ENCODE measurements around the gene NSDHL. TPM values are rescaled to one million over a fixed set of nuclear protein-coding genes. Genes with fewer than 3 reads are reported as not detected.

Gene NSDHL
- total and polyA plus RNA-seq, 2 of the 4 experiments (the other 2 are of a cell fraction): 22.8 to 26.0 TPM

DNA sequence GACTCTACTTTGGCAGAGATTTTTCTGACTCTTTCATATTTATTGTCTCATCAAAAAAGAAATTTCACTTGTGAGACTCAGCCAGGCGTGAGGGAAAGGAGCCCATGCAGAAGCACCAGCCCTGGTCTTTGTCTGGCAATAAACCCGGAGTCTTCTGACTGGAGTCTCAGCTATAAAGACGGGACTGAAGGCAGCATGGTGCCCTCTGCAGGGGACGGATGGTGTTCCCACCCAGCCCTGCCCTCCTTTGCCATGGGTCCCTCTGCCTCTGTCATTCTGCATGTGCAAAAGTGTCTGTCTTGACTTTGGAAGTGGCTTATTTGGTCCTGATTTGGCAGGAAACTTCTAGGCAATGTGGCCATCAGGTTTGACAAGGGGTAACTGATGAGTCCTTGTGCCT, 81.2 kb downstream of the NSDHL start:
- in situ Hi-C loops (cut with MboI; ENCODE audit: low sequenced_read_pairs): no loop called here
- POLR2A ChIA-PET (ENCODE audit: unreplicated experiment): no interaction called here
- CTCF ChIA-PET: no interaction called here

More for the DNA sequence above, 81.2 kb downstream of the NSDHL start:
- H2BK5ac ChIP-seq (ENCODE audit: low read depth, low read length, poor library complexity, severe bottlenecking): no peak overlapping the region
- H2BK15ac ChIP-seq (ENCODE audit: low read depth, low read length): no peak overlapping the region
- TF ChIP-seq RAD21 (IDR thresholded peaks at IDR 0.05; ENCODE audit: low read length): no peak
- no peak for TF ChIP-seq BHLHE40 (IDR thresholded peaks at IDR 0.05; ENCODE audit: low read depth, low read length)
- TF ChIP-seq MAFK (IDR thresholded peaks at IDR 0.05; ENCODE audit: low read depth, low read length): no peak
- TF ChIP-seq CHD1 (IDR thresholded peaks at IDR 0.05; ENCODE audit: low read depth, low read length): no peak
- TF ChIP-seq SMC3 (IDR thresholded peaks at IDR 0.05; ENCODE audit: low read depth, low read length): no peak
- TF ChIP-seq RCOR1 (IDR thresholded peaks at IDR 0.05; ENCODE audit: insufficient replicate concordance, low read length): no peak
- TF ChIP-seq CEBPB (IDR thresholded peaks at IDR 0.05; ENCODE audit: low read depth, low read length): no peak
- TF ChIP-seq, protein P1, sequence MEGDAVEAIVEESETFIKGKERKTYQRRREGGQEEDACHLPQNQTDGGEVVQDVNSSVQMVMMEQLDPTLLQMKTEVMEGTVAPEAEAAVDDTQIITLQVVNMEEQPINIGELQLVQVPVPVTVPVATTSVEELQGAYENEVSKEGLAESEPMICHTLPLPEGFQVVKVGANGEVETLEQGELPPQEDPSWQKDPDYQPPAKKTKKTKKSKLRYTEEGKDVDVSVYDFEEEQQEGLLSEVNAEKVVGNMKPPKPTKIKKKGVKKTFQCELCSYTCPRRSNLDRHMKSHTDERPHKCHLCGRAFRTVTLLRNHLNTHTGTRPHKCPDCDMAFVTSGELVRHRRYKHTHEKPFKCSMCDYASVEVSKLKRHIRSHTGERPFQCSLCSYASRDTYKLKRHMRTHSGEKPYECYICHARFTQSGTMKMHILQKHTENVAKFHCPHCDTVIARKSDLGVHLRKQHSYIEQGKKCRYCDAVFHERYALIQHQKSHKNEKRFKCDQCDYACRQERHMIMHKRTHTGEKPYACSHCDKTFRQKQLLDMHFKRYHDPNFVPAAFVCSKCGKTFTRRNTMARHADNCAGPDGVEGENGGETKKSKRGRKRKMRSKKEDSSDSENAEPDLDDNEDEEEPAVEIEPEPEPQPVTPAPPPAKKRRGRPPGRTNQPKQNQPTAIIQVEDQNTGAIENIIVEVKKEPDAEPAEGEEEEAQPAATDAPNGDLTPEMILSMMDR (conservative IDR thresholded peaks at IDR 0.05; ENCODE audit: low read depth, low read length): no peak
- no peak for TF ChIP-seq MXI1 (IDR thresholded peaks at IDR 0.05; ENCODE audit: borderline replicate concordance, low read depth, low read length)
- TF ChIP-seq, protein P2, sequence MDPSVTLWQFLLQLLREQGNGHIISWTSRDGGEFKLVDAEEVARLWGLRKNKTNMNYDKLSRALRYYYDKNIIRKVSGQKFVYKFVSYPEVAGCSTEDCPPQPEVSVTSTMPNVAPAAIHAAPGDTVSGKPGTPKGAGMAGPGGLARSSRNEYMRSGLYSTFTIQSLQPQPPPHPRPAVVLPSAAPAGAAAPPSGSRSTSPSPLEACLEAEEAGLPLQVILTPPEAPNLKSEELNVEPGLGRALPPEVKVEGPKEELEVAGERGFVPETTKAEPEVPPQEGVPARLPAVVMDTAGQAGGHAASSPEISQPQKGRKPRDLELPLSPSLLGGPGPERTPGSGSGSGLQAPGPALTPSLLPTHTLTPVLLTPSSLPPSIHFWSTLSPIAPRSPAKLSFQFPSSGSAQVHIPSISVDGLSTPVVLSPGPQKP (IDR thresholded peaks at IDR 0.05; ENCODE audit: borderline replicate concordance, low read depth, low read length): no peak
- no peak for TF ChIP-seq FOS (IDR thresholded peaks at IDR 0.05; ENCODE audit: low read depth, low read length)
- TF ChIP-seq MAZ (IDR thresholded peaks at IDR 0.05; ENCODE audit: borderline replicate concordance, low read depth, low read length): no peak
- TF ChIP-seq, protein P3, sequence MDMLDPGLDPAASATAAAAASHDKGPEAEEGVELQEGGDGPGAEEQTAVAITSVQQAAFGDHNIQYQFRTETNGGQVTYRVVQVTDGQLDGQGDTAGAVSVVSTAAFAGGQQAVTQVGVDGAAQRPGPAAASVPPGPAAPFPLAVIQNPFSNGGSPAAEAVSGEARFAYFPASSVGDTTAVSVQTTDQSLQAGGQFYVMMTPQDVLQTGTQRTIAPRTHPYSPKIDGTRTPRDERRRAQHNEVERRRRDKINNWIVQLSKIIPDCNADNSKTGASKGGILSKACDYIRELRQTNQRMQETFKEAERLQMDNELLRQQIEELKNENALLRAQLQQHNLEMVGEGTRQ (IDR thresholded peaks at IDR 0.05; ENCODE audit: low read depth, low read length): no peak
- H3K4me1 ChIP-seq (ENCODE audit: control insufficient read depth, insufficient read depth, low read length): peaks cover 4% of the 10 kb centered on the region; the same call in 1 of the 2 replicates
- no peaks in the 10 kb centered on the region for H3K9me1 ChIP-seq (ENCODE audit: insufficient read depth, low read length)
- no peak overlapping the region for H2AFZ ChIP-seq (replicated peaks; ENCODE audit: low read length, poor library complexity)
- no peak overlapping the region for H2AK5ac ChIP-seq (ENCODE audit: low read depth, low read length)
- H3K9me3 ChIP-seq (ENCODE audit: control insufficient read depth, insufficient read depth, low read length): no peaks in the 10 kb centered on the region
- H3K18ac ChIP-seq (ENCODE audit: low read depth, low read length): no peak overlapping the region
- dilution Hi-C loops (cut with HindIII; ENCODE audit: low sequenced_read_pairs, unreplicated experiment): no loop called here
- H3K14ac ChIP-seq (replicated peaks; ENCODE audit: low read depth, low read length): no peak overlapping the region
- no peak overlapping the region for H3K9ac ChIP-seq (ENCODE audit: low read depth, low read length)
- H2AK9ac ChIP-seq (replicated peaks; ENCODE audit: low read depth, low read length, poor library complexity): no peak overlapping the region
- H4K5ac ChIP-seq (ENCODE audit: low read depth, low read length): no peak overlapping the region
- no peak overlapping the region for H4K91ac ChIP-seq (ENCODE audit: insufficient read depth, low read depth, low read length)
- no peak overlapping the region for H3K4me3 ChIP-seq (ENCODE audit: insufficient read depth, low read depth, low read length)
- H3K56ac ChIP-seq (ENCODE audit: extremely low read depth, insufficient read depth, low read length): no peak overlapping the region
- BruUV-seq (replicated peaks): no TSS peak
- H3K23ac ChIP-seq (ENCODE audit: low read depth, low read length): no peak overlapping the region
- ATAC-seq (ENCODE audit: low read depth) (no peak), DNase-seq (no peak)
- H3K36me3 ChIP-seq (ENCODE audit: control insufficient read depth, insufficient read depth, low read length): no peaks in the 10 kb centered on the region
- H4K20me1 ChIP-seq (ENCODE audit: insufficient read depth, low read length): no peaks in the 10 kb centered on the region
- no peak overlapping the region for H4K8ac ChIP-seq (ENCODE audit: low read depth in 2 of 2, low read length in 2 of 2)
- intact Hi-C loops (cut with micrococcal nuclease): no loop called here
- H3K4me2 ChIP-seq (ENCODE audit: low read depth, low read length): no peak overlapping the region
- H3K4ac ChIP-seq (ENCODE audit: low read depth, low read length): no peak overlapping the region
- no peak overlapping the region for H2BK20ac ChIP-seq (ENCODE audit: low read depth, low read length)
- no peak overlapping the region for H2BK120ac ChIP-seq (ENCODE audit: low read depth, low read length)
- H3K79me1 ChIP-seq (ENCODE audit: low read depth in 1 of 2, low read length in 2 of 2): no peaks in the 10 kb centered on the region
- H3K27me3 ChIP-seq (ENCODE audit: control insufficient read depth, insufficient read depth, low read length): no peaks in the 10 kb centered on the region; the same call in 1 of the 2 replicates
- no peak overlapping the region for H3K27ac ChIP-seq (ENCODE audit: insufficient read depth, low read length)
- WGBS, 2 experiments (ENCODE audit: extremely low coverage in 2 of 2, insufficient read length in 1 of 2): 20% methylated on average over 1 of the region's 4 CpGs; no CpG with 5 or more reads in 1 of the 2 experiments
